T-cell (primary cell): ENCODE results near the gene GLIS2. TPM values are rescaled to one million over a fixed set of nuclear protein-coding genes. Genes with fewer than 3 reads are reported as not detected.

ENCODE experiments used
- ATAC-seq, 4 experiments: fragments of 200-7000 bp in 3 of 4; fragments of 150-1000 bp in 1 of 4; cut with Tn5 transposase; replicated peaks in 1 of 4; 1 replicate in 3 of 4; 2 replicates in 1 of 4; pipeline ENCODE4 v1.10.0; 2021; ENCODE audit warnings: moderate library complexity in 3 of 4, mild to moderate bottlenecking in 2 of 4, moderate number of reproducible peaks in 1 of 4
- CTCF ChIA-PET, 2 donors: fragments of 300-600 bp; sonication (Branson Sonifier 250); formaldehyde crosslinking; loops; one replicate each; lab custom pipeline; 2022; ENCODE audit warnings: antibody characterized with exemption in 2 of 2; lab: Charles Lee
- POLR2A ChIA-PET, 2 donors: fragments of 300-600 bp; sonication (Branson Sonifier 250); formaldehyde crosslinking; loops; one replicate each; lab custom pipeline; 2022; ENCODE audit warnings: antibody characterized with exemption in 2 of 2; lab: Charles Lee
- DNase-seq, 35 experiments: peaks; one replicate each; pipeline versions ENCODE4 v3.0.0 to v3.0.0-alpha.2; 2013 to 2023
- H3K27ac ChIP-seq: one replicate; pipeline ENCODE4 v1.5.1; 2013; ENCODE audit warnings: low read length
- H3K27me3 ChIP-seq, 2 experiments: replicated peaks in 1 of 2; 1 replicate in 1 of 2; 2 replicates in 1 of 2; pipeline versions ENCODE4 v1.6.1 to v1.7.0; 2013; ENCODE audit warnings: low read length in 1 of 2, mixed read lengths in 1 of 2; ENCODE audit not compliant: control insufficient read depth in 2 of 2, insufficient read depth in 2 of 2; ENCODE audit errors: extremely low read depth in 1 of 2
- H3K36me3 ChIP-seq, 2 donors: 1 replicate in 1 of 2; 2 replicates in 1 of 2; pipeline versions ENCODE4 v1.6.1 to v1.7.0; 2013; ENCODE audit warnings: low read length in 1 of 2; ENCODE audit not compliant: control insufficient read depth in 2 of 2, insufficient read depth in 1 of 2; ENCODE audit errors: extremely low read depth in 1 of 2
- H3K4me1 ChIP-seq, 2 experiments: 1 replicate in 1 of 2; 2 replicates in 1 of 2; pipeline versions ENCODE4 v1.6.1 to v1.7.0; 2013; ENCODE audit warnings: low read length in 2 of 2, mixed read lengths in 1 of 2; ENCODE audit not compliant: insufficient read depth in 2 of 2, control insufficient read depth in 1 of 2; ENCODE audit errors: extremely low read depth in 1 of 2
- H3K4me3 ChIP-seq, 2 donors: 1 replicate in 1 of 2; 2 replicates in 1 of 2; pipeline versions ENCODE4 v1.5.1 to v1.7.0; 2013; ENCODE audit warnings: mild to moderate bottlenecking in 2 of 2, low read length in 1 of 2, moderate library complexity in 1 of 2; ENCODE audit not compliant: control insufficient read depth in 1 of 2; ENCODE audit errors: extremely low read depth in 1 of 2
- H3K9me3 ChIP-seq: 2 replicates; pipeline ENCODE4 v1.7.0; 2013
- H3K27ac Mint-ChIP-seq, 2 donors: one replicate each; pipeline ENCODE4 v1.8.0; 2020 to 2021; ENCODE audit warnings: mild to moderate bottlenecking in 2 of 2, mixed read lengths in 2 of 2
- H3K27me3 Mint-ChIP-seq, 2 donors: one replicate each; pipeline ENCODE4 v1.8.0; 2021 to 2022; ENCODE audit warnings: mixed read lengths in 2 of 2
- H3K36me3 Mint-ChIP-seq: one replicate; pipeline ENCODE4 v1.8.0; 2021; ENCODE audit warnings: mixed read lengths
- H3K4me1 Mint-ChIP-seq, 3 donors: one replicate each; pipeline ENCODE4 v1.8.0; 2020 to 2022; ENCODE audit warnings: mixed read lengths in 3 of 3, mild to moderate bottlenecking in 1 of 3
- H3K4me3 Mint-ChIP-seq, 3 donors: one replicate each; pipeline ENCODE4 v1.8.0; 2020 to 2022; ENCODE audit warnings: mild to moderate bottlenecking in 3 of 3, mixed read lengths in 3 of 3, moderate library complexity in 3 of 3
- H3K9me3 Mint-ChIP-seq, 3 donors: one replicate each; pipeline ENCODE4 v1.8.0; 2020 to 2022; ENCODE audit warnings: mixed read lengths in 3 of 3
- WGBS: methylation state at CpG from one replicate; pipeline ENCODE4 v1.1.5; 2013; ENCODE audit warnings: missing lambda C conversion rate; ENCODE audit not compliant: insufficient coverage; 5-methylcytosine and 5-hydroxymethylcytosine counted together
- total RNA-seq, 35 experiments: library from RNA in 6 of 35; stranded (reverse) in 6 of 35; fragments of 120-200 nt in 1 of 35; gene quantifications; one replicate each; pipeline versions ENCODE4 v1.2.1 to v1.2.4 and lab custom pipeline; 2013 to 2026

The GLIS2 gene
- total RNA-seq, 5 donors from 2014 or later (not counting 1 experiment from before 2014, with no cell fraction given) = 0.18 to 0.20 (median 0.19) TPM; not detected in 2

GRCh38 chr16:4313563-4314531 is 2.0 kb upstream of the GLIS2 start:
- Histone ChIP-seq H3K4me1 (peaks cover 0 to 38% of the 10 kb centered on the region in 2 experiments), H3K36me3 (no peaks in the 10 kb centered on the region), H3K9me3 (no peaks in the 10 kb centered on the region), H3K4me3 (no peak overlapping the region), H3K27me3 (peaks cover 7 to 61% of the 10 kb centered on the region in 2 experiments), H3K27ac (no peak overlapping the region)
- H3K4me3 Mint-ChIP-seq = peak overlapping the region; percentile 79 to 89 (median 88)
- H3K4me1 Mint-ChIP-seq = peaks cover 12 to 16% (median 12%) of the 10 kb centered on the region in 3 donors
- peaks cover 10 to 13% of the 10 kb centered on the region in 2 donors for H3K27me3 Mint-ChIP-seq
- no peak overlapping the region for H3K27ac Mint-ChIP-seq
- CTCF ChIA-PET = no interaction called here
- no peak for ATAC-seq
- 21% methylated on average over 24 of the region's 43 CpGs for WGBS
- H3K36me3 Mint-ChIP-seq = no peaks in the 10 kb centered on the region
- no peaks in the 10 kb centered on the region for H3K9me3 Mint-ChIP-seq
- peak in 3 of 35 experiments; percentile 7 to 34 (median 23) for DNase-seq
- POLR2A ChIA-PET = no interaction called here

- Mint-ChIP-seq H3K27ac (peak overlapping the region; percentile 49 to 75), H3K4me1 (peaks cover 12 to 17% (median 16%) of the 10 kb centered on the region in 3 donors), H3K36me3 (no peaks in the 10 kb centered on the region), H3K4me3 (peak overlapping the region; percentile 79 to 89 (median 88)), H3K27me3 (peaks cover 10 to 13% of the 10 kb centered on the region in 2 donors), H3K9me3 (no peaks in the 10 kb centered on the region)
- CTCF ChIA-PET = interaction anchor here in 1 of 2 donors (0.7 kb wide), 1 partner anchor 168 kb away, joined by 4 read pairs; no protein-coding TSS in a partner anchor
- peak overlapping the region; percentile 46 to 62 for H3K4me3 ChIP-seq
- ATAC-seq (peak in 3 of 4 experiments; percentile 28 to 38 (median 30)), DNase-seq (peak in 7 of 35 experiments; percentile 21 to 48 (median 27))
- H3K36me3 ChIP-seq = no peaks in the 10 kb centered on the region
- no peak overlapping the region for H3K27ac ChIP-seq
- H3K4me1 ChIP-seq = peaks cover 0 to 41% of the 10 kb centered on the region in 2 experiments
- no peaks in the 10 kb centered on the region for H3K9me3 ChIP-seq
- POLR2A ChIA-PET = no interaction called here
- H3K27me3 ChIP-seq = peaks cover 7 to 69% of the 10 kb centered on the region in 2 experiments
- 5% methylated on average over 31 of the region's 33 CpGs for WGBS
Observed at GRCh38 chr16:4314532-4315185, 1.2 kb upstream of the GLIS2 start.

- no peaks in the 10 kb centered on the region for H3K9me3 ChIP-seq
- H3K4me3 ChIP-seq = peak overlapping the region in 1 of 2 donors; percentile 5
- no peak overlapping the region for H3K27ac ChIP-seq
- H3K27me3 ChIP-seq = peaks cover 7 to 78% of the 10 kb centered on the region in 2 experiments
- peak in 2 of 35 experiments; percentile 18 to 36 for DNase-seq
- ChIA-PET POLR2A (no interaction called here), CTCF (no interaction called here)
- Mint-ChIP-seq H3K9me3 (no peaks in the 10 kb centered on the region), H3K27me3 (peaks cover 10 to 13% of the 10 kb centered on the region in 2 donors), H3K27ac (no peak overlapping the region), H3K4me3 (peak overlapping the region; percentile 13 to 48 (median 34)), H3K36me3 (no peaks in the 10 kb centered on the region), H3K4me1 (peaks cover 12 to 17% (median 16%) of the 10 kb centered on the region in 3 donors)
- H3K36me3 ChIP-seq = no peaks in the 10 kb centered on the region
- ATAC-seq = peak in 1 of 4 experiments; percentile 15
- 11% methylated on average over 71 of the region's 93 CpGs for WGBS
- H3K4me1 ChIP-seq = peaks cover 0 to 45% of the 10 kb centered on the region in 2 experiments
Observed at GRCh38 chr16:4316108-4316863, 419 bp downstream of the GLIS2 start.

GRCh38 chr16:4316864-4317531 is 1.1 kb downstream of the GLIS2 start:
- peaks cover 12 to 17% (median 16%) of the 10 kb centered on the region in 3 donors for H3K4me1 Mint-ChIP-seq

GRCh38 chr16:4317532-4318450 is 1.9 kb downstream of the GLIS2 start:
- Mint-ChIP-seq H3K36me3 (no peaks in the 10 kb centered on the region), H3K4me3 (peak overlapping the region in 2 of 3 donors; percentile 39 to 48), H3K4me1 (peaks cover 12 to 17% (median 16%) of the 10 kb centered on the region in 3 donors), H3K27ac (no peak overlapping the region), H3K9me3 (no peaks in the 10 kb centered on the region), H3K27me3 (peaks cover 10 to 13% of the 10 kb centered on the region in 2 donors)
- Histone ChIP-seq H3K27me3 (peaks cover 7 to 67% of the 10 kb centered on the region in 2 experiments), H3K9me3 (no peaks in the 10 kb centered on the region), H3K27ac (no peak overlapping the region), H3K36me3 (no peaks in the 10 kb centered on the region), H3K4me3 (no peak overlapping the region), H3K4me1 (peaks cover 0 to 45% of the 10 kb centered on the region in 2 experiments)
- ATAC-seq = no peak
- 100% methylated on average over 1 of the region's 12 CpGs for WGBS
- POLR2A ChIA-PET = no interaction called here
- CTCF ChIA-PET = no interaction called here
- no peak for DNase-seq

More at GRCh38 chr16:4316864-4317531, 1.1 kb downstream of the GLIS2 start:
- no peaks in the 10 kb centered on the region for H3K36me3 ChIP-seq
- Mint-ChIP-seq H3K4me3 (peak overlapping the region; percentile 34 to 51 (median 48)), H3K36me3 (no peaks in the 10 kb centered on the region), H3K27ac (no peak overlapping the region), H3K9me3 (no peaks in the 10 kb centered on the region), H3K27me3 (peaks cover 10 to 13% of the 10 kb centered on the region in 2 donors)
- ATAC-seq = no peak
- CTCF ChIA-PET = no interaction called here
- POLR2A ChIA-PET = no interaction called here
- H3K4me3 ChIP-seq = no peak overlapping the region
- WGBS = 93% methylated on average over 16 of the region's 20 CpGs
- H3K27ac ChIP-seq = no peak overlapping the region
- H3K27me3 ChIP-seq = peaks cover 7 to 75% of the 10 kb centered on the region in 2 experiments
- peaks cover 0 to 45% of the 10 kb centered on the region in 2 experiments for H3K4me1 ChIP-seq
- DNase-seq = no peak
- H3K9me3 ChIP-seq = no peaks in the 10 kb centered on the region
